T47D (cell line): ENCODE data around the gene TUBB4B.
A peak's percentile ranks its signal among the peaks of the same experiment; 100 is the strongest.

Experiments used
- DNase-seq, 2 experiments: peaks; one replicate each; pipeline versions ENCODE4 v3.0.0 to v3.0.0-alpha.2; 2011 to 2012; ENCODE audit warnings: low read depth in 1 of 2, low spot score in 1 of 2
- JUND ChIP-seq: IDR thresholded peaks from 2 replicates; pipeline ENCODE4 v1.6.1; 2012; ENCODE audit warnings: low read depth
- in situ Hi-C: cut with HindIII; loops from 2 replicates; pipeline ENCODE4 v1.10.0; 2016; ENCODE audit warnings: low sequenced_read_pairs, low pct_unique_long_range_greater_than_20kb

Gene TUBB4B

GRCh38 chr9:137270929-137271695, 30.0 kb downstream of the TUBB4B start:
- TF ChIP-seq JUND: no peak
- DNase-seq: no peak
- in situ Hi-C loops: no loop called here

DNA sequence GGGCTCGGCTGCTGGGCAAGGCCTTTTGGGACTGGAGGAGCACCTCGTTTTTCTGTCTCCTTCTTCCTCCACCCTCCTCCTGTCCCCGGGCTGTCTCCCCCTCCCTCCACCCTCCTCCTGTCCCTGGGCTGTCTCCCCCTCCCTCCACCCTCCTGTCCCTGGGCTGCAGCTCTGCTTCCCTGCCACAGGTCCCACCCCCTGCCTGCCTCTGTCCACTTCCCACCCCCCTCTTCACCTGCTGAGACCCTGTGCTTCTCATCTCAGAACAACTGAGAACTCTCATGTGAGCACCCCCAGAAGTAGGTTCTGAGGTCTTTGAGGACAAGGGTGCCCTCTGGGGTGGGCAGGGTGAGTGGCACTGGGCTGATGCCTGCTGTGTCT, 30.6 kb downstream of the TUBB4B start:
- no peak for DNase-seq
- TF ChIP-seq JUND: no peak
- in situ Hi-C loops: no loop called here

GRCh38 chr9:137272241-137273094, 31.4 kb downstream of the TUBB4B start:
- TF ChIP-seq JUND: no peak
- DNase-seq: no peak
- in situ Hi-C loops: no loop called here

- TF ChIP-seq JUND: no peak
- in situ Hi-C loops: no loop called here
- peak; percentile 48 to 67 for DNase-seq
Observed at GRCh38 chr9:137273095-137273490, 32.0 kb downstream of the TUBB4B start.

- in situ Hi-C loops: no loop called here
- DNase-seq: peak in 1 of 2 experiments; percentile 83
- TF ChIP-seq JUND: no peak
Observed at GRCh38 chr9:137273611-137274320, 32.7 kb downstream of the TUBB4B start.

DNA sequence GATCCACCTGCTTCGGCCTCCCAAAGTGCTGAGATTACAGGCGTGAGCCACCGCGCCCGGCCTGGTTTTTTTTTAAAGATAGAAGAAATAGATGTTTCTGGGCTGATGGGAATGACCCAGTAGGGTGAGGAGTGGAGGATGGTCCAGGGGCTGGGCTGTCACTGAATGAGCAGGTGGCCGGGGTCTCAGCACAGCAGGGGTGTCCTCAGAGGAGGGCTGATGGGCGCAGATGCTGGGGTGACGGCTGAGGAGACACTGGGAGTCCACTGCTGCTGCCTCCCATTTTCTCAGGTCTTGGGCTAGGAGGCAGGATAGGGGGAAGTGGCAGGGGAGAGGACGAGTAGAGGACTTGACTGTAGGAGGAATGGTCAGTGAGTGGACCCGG, 34.1 kb downstream of the TUBB4B start:
- no peak for DNase-seq
- in situ Hi-C loops: no loop called here
- no peak for TF ChIP-seq JUND

GRCh38 chr9:137275588-137276472, 34.7 kb downstream of the TUBB4B start:
- in situ Hi-C loops: no loop called here
- TF ChIP-seq JUND: no peak
- no peak for DNase-seq

DNA sequence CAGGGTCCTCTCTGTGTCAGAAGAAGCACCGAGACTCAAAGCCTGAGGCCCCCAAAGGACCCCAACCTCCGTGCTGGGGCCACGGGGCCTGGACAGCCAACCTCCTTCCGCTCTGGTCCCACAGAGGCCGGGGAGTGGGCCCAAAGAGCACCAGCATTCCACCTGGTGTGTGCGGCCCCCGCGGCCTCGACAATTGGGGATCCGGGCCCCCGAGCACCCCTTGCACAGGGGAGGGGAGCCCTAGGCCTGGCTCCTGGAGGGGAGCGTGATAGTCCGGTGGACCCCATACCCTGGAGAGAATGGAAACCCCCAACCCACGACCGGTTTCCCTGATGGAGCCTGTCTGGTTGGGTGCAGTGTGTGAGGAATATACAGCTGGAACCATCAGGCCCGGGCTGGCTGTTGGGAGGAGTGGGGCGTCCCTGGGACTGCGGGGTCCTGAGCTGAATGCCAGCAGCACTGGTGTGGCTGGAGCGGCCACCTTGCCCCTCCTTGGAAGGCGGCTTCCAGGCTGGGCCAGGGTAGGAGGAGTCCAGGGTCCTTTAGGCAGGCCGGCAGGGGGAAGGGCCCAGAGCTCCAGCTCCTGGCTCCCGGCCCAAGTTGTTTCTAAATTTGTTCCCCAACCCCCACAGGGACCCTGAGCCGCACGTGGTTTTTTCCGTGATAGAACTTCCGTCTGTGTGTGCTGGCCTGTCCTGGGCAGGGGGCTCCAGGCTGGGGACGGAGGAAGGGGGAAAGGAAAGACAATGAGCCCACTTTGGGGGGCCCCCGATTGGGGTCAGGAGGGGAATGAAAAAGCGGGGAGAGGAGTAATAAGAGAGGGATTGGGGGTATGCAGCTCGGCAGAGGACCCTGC, 35.6 kb downstream of the TUBB4B start:
- DNase-seq: no peak
- in situ Hi-C loops: no loop called here

DNA sequence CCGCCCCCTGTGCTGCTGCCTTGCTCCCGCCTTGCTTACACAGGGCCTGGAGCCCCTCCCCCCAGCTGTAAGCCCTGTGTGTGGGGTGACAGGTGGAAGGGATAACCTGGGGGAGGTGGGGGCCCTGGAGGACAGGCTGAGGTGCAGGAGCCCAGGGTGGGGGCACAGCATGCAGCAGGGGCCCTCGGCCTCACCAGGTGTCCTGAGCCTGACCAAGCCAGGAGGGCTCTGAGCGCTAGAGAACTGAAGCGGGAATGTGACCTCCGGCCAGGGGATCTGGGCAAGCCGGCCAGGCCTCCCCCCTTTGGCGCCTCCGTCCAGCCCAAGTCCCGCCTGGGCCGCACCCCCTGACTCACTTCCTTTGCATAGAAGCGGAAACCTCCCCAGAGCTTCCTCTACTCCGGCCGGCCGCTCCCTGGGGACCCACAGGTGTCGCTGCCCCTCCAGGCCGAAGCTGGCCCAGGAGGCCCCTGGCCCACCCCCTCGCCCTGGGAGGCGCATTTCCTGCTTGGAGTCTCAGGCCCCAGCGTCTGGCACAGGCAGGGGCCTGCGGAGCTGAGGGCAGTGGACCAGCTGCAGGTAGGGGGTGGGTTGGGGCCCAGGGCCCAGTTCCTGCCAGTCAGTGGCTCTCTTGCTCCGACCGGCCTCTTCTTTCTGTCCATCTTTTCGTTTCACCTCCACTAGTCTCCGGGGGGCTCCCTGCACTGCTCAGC, 36.4 kb downstream of the TUBB4B start, which contains the start of gene TOR4A:
Gene TOR4A (plus strand): TSS at position 398 of the 713 bp plus-strand sequence. CDS start 964 bp downstream, outside the sequence.
- in situ Hi-C loops: no loop called here
- DNase-seq: no peak
- no peak for TF ChIP-seq JUND

More for the DNA sequence above, 35.6 kb downstream of the TUBB4B start:
- no peak for TF ChIP-seq JUND

GRCh38 chr9:137278061-137278701, 37.1 kb downstream of the TUBB4B start:
- in situ Hi-C loops: no loop called here
- TF ChIP-seq JUND: no peak
- DNase-seq: no peak
